Calu3 (cell line): Measurements from ENCODE around the gene PRKN. TPM values are rescaled to one million over a fixed set of nuclear protein-coding genes. Genes with fewer than 3 reads are reported as not detected.

Source experiments
- BruUV-seq: library from RNA; stranded (reverse); fragments of 400-500 nt; replicated peaks from 2 replicates; lab custom pipeline; 2021; lab: Mats Ljungman, UMichigan
- CTCF ChIA-PET: fragments of 300-600 bp; sonication (Branson Sonifier 250); formaldehyde crosslinking; loops from one replicate; lab custom pipeline; 2022; ENCODE audit warnings: antibody characterized with exemption; lab: Charles Lee
- DNase-seq: peaks from one replicate; pipeline ENCODE4 v3.0.0; 2022
- H3K27ac Mint-ChIP-seq: one replicate; pipeline ENCODE4 v1.8.0; 2022; ENCODE audit warnings: mixed read lengths; ENCODE audit not compliant: unreplicated experiment
- H3K27me3 Mint-ChIP-seq: one replicate; pipeline ENCODE4 v1.8.0; 2022; ENCODE audit warnings: mixed read lengths; ENCODE audit not compliant: unreplicated experiment
- H3K36me3 Mint-ChIP-seq: one replicate; pipeline ENCODE4 v1.8.0; 2022; ENCODE audit warnings: mild to moderate bottlenecking, moderate library complexity, mixed read lengths; ENCODE audit not compliant: insufficient read depth, unreplicated experiment
- H3K4me1 Mint-ChIP-seq: one replicate; pipeline ENCODE4 v1.8.0; 2022; ENCODE audit warnings: mild to moderate bottlenecking, low read depth, mixed read lengths; ENCODE audit not compliant: unreplicated experiment
- H3K4me3 Mint-ChIP-seq: one replicate; pipeline ENCODE4 v1.8.0; 2022; ENCODE audit warnings: mild to moderate bottlenecking, low read depth, moderate library complexity, mixed read lengths; ENCODE audit not compliant: unreplicated experiment
- H3K9me3 Mint-ChIP-seq: one replicate; pipeline ENCODE4 v1.8.0; 2022; ENCODE audit warnings: low read depth, mixed read lengths; ENCODE audit not compliant: unreplicated experiment
- intact Hi-C: fragments of 100-400 bp; cut with micrococcal nuclease; formaldehyde crosslinking; loops from one replicate; pipeline ENCODE4 v1.10.0; 2022; ENCODE audit not compliant: unreplicated experiment
- total RNA-seq: library from RNA; stranded (reverse); gene quantifications from 2 replicates; pipeline ENCODE4 v1.2.3, GENCODE V29; 2022
- TF ChIP-seq, protein P1 (sequence below): fragments of 200-600 bp; IDR thresholded peaks from one replicate; pipeline ENCODE4 v1.8.0; 2022; ENCODE audit warnings: antibody characterized with exemption; ENCODE audit not compliant: unreplicated experiment

Gene PRKN
- total RNA-seq, 1 experiment from 2014 or later: 3.8 TPM

DNA sequence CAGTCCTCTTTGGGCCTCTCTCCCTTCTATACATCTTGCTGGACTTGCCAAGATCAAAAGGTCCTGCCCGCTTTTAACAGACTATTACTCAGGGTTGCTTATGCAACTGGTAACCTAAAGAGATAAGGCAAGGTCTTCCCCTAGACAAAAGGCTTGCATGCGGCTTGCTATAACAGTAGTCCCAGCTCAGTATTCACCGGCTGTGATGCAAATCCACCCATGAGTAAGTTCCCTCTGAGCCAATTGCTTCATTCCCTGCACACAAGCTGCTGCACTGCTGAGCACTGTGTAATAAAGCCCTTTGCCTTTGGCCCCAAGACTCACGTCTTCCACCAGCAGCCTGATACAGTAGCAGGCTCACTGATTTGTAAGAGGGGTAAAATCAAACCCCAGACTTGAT, 363.8 kb downstream of the PRKN start:
- Mint-ChIP-seq H3K36me3 (no peaks in the 10 kb centered on the region), H3K9me3 (no peaks in the 10 kb centered on the region), H3K27me3 (no peaks in the 10 kb centered on the region), H3K4me1 (no peaks in the 10 kb centered on the region), H3K4me3 (no peak overlapping the region), H3K27ac (no peak overlapping the region)
- no TSS peak for BruUV-seq
- CTCF ChIA-PET: no interaction called here
- no peak for DNase-seq
- intact Hi-C loops: no loop called here
- TF ChIP-seq, protein P1, sequence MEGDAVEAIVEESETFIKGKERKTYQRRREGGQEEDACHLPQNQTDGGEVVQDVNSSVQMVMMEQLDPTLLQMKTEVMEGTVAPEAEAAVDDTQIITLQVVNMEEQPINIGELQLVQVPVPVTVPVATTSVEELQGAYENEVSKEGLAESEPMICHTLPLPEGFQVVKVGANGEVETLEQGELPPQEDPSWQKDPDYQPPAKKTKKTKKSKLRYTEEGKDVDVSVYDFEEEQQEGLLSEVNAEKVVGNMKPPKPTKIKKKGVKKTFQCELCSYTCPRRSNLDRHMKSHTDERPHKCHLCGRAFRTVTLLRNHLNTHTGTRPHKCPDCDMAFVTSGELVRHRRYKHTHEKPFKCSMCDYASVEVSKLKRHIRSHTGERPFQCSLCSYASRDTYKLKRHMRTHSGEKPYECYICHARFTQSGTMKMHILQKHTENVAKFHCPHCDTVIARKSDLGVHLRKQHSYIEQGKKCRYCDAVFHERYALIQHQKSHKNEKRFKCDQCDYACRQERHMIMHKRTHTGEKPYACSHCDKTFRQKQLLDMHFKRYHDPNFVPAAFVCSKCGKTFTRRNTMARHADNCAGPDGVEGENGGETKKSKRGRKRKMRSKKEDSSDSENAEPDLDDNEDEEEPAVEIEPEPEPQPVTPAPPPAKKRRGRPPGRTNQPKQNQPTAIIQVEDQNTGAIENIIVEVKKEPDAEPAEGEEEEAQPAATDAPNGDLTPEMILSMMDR: no peak

DNA sequence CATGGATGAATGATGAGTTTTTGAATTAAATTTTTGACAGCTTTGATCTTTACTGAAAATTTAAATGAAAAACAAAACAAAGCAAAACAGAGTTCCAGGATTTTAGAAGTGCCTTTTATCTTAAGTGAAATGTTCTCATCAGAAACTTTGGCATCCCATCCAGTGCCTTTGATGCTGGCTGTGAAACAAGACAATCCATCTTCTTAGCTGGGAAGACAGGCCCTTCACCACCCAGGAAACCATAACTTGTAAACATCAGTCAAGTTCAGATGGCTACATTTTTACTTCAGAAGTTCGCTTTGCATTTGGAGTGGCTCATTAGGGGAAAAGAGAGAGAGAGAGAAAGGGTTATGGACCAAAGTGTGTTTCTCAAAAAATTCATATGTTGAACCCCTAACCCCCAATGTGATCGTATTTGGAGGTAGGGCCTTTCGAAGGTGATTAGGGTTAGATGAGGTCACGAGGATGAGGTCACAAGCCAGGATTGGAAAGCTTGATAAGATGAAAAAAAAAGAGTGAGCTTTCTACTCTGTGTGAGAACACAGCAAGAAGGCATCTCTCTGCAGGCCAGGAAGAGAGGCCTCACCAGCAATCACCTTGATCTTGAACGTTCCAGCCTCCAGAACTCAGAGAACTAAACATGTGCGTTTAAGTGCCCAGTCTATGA, 366.5 kb downstream of the PRKN start:
- H3K4me1 Mint-ChIP-seq: no peaks in the 10 kb centered on the region
- BruUV-seq: no TSS peak
- no peak overlapping the region for H3K27ac Mint-ChIP-seq
- H3K36me3 Mint-ChIP-seq: no peaks in the 10 kb centered on the region
- CTCF ChIA-PET: no interaction called here
- TF ChIP-seq, protein P1: no peak
- H3K4me3 Mint-ChIP-seq: no peak overlapping the region
- no peaks in the 10 kb centered on the region for H3K9me3 Mint-ChIP-seq
- H3K27me3 Mint-ChIP-seq: no peaks in the 10 kb centered on the region
- intact Hi-C loops: no loop called here
- DNase-seq: no peak

DNA sequence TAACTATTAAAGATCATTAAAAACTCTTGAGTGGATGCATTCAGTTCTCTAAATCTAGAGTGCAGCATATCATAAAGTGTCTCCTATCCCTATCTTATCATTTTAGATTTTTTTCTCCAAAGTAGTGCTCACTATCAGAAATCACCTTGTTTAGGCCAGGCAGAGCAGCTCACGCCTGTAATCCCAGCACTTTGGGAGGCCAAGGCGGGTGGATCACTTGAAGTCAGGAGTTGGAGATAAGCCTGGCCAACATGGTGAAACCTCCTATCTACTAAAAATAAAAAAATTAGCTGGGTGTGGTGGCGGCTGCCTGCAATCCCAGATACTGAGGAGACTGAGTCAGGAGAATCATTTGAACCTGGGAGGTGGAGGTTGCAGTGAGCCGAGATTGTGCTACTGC, 368.9 kb downstream of the PRKN start:
- Mint-ChIP-seq H3K9me3 (no peaks in the 10 kb centered on the region), H3K27ac (no peak overlapping the region), H3K36me3 (no peaks in the 10 kb centered on the region), H3K4me3 (no peak overlapping the region), H3K4me1 (no peaks in the 10 kb centered on the region), H3K27me3 (no peaks in the 10 kb centered on the region)
- no TSS peak for BruUV-seq
- intact Hi-C loops: no loop called here
- CTCF ChIA-PET: no interaction called here
- no peak for DNase-seq
- TF ChIP-seq, protein P1: no peak

DNA sequence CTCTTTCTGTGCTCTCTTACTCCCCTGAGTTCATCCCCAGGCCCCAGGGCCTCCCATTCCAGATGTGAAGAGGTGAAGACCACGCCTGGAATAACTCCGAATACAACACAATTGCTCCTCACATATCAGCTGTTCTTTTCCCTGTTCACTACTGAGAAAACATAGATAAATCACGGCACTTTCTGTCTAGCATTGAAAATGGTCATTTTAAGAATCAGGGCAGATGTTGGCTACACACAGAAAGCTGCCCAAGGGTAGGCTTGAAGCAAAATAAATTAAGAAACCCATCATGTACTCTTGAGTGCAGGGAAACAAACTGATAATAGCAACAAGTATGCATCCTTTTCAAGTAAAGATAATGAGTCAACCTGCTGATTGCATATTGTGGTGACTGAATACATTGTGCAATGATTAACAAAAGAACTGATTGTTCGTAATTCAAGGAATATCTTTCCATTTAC, 382.5 kb downstream of the PRKN start:
- CTCF ChIA-PET: no interaction called here
- intact Hi-C loops: loop anchor here (10.0 kb wide), 1 partner anchor 110 kb away; no protein-coding TSS in a partner anchor
- BruUV-seq: no TSS peak

More for the DNA sequence above, 382.5 kb downstream of the PRKN start:
- Mint-ChIP-seq H3K4me3 (no peak overlapping the region), H3K27me3 (no peaks in the 10 kb centered on the region), H3K27ac (no peak overlapping the region), H3K36me3 (no peaks in the 10 kb centered on the region), H3K4me1 (no peaks in the 10 kb centered on the region), H3K9me3 (no peaks in the 10 kb centered on the region)
- TF ChIP-seq, protein P1: no peak
- DNase-seq: no peak
